ENCODE data around the gene ITGB3. TPM values are rescaled to one million over a fixed set of nuclear protein-coding genes. Genes with fewer than 3 reads are reported as not detected.

Gene ITGB3
- 2.1 TPM for total RNA-seq

GRCh38 chr17:47253541-47254402 is at the start of gene ITGB3:
TSS of gene ITGB3 (plus strand) at chr17:47253827. CDS start at chr17:47253862, 35 bp downstream.

GRCh38 chr17:47208744-47209488 is 44.7 kb upstream of the ITGB3 start, which contains the start of gene MYL4:
TSS of gene MYL4 (plus strand) at chr17:47209348. CDS start at chr17:47209423, 75 bp downstream.

GRCh38 chr17:47323382-47324223 is 70.0 kb downstream of the ITGB3 start, which contains the start of gene EFCAB13:
TSS of gene EFCAB13 (plus strand) at chr17:47323955. CDS start at chr17:47328354, 4,399 bp downstream.

Small RNAs within 50 kb of the gene (small RNA-seq; reads per million reads assigned to genes)
- gene RNU7-186P: not detected

Other genes with a start within 250 kb of the ITGB3 start
- 103 TPM for gene CDC27, start 64.5 kb upstream of the ITGB3 start, total RNA-seq
- gene MYL4, start 44.5 kb upstream of the ITGB3 start, total RNA-seq: 3.9 TPM
- 7.4 TPM for gene EFCAB13, start 70.1 kb downstream of the ITGB3 start, total RNA-seq

All from diencephalon (tissue), 1 donor.